LNCaP clone FGC (cell line): Measurements from ENCODE around the gene ACAP2.

Experiments used
- DNase-seq: peaks from one replicate; pipeline ENCODE4 v3.0.0-alpha.2; 2011; ENCODE audit warnings: low read depth
- H3K4me3 ChIP-seq: 2 replicates; pipeline ENCODE4 v1.5.1; 2011; ENCODE audit warnings: mild to moderate bottlenecking, low read depth, low read length, control low read depth
- CTCF ChIP-seq: IDR thresholded peaks from 2 replicates; pipeline ENCODE4 v1.5.1; 2012; ENCODE audit warnings: mild to moderate bottlenecking; ENCODE audit not compliant: control insufficient read depth, insufficient read depth; ENCODE audit errors: extremely low read depth

ACAP2 gene

GRCh38 chr3:195253923-195254432 lies 188.8 kb downstream of the ACAP2 start:
- no peak for TF ChIP-seq CTCF
- H3K4me3 ChIP-seq, result no peak overlapping the region
- DNase-seq, result no peak

GRCh38 chr3:195251336-195252065 lies 191.3 kb downstream of the ACAP2 start:
- DNase-seq, result no peak
- H3K4me3 ChIP-seq, result no peak overlapping the region
- no peak for TF ChIP-seq CTCF

GRCh38 chr3:195250473-195251251 lies 192.2 kb downstream of the ACAP2 start:
- no peak for TF ChIP-seq CTCF
- no peak overlapping the region for H3K4me3 ChIP-seq
- no peak for DNase-seq

- H3K4me3 ChIP-seq, result no peak overlapping the region
- DNase-seq, result no peak
- TF ChIP-seq CTCF, result no peak
Observed at GRCh38 chr3:195249858-195250464, 192.9 kb downstream of the ACAP2 start.

GRCh38 chr3:195249057-195249770 lies 193.6 kb downstream of the ACAP2 start:
- no peak overlapping the region for H3K4me3 ChIP-seq
- DNase-seq, result no peak
- no peak for TF ChIP-seq CTCF

GRCh38 chr3:195248281-195248680 lies 194.5 kb downstream of the ACAP2 start:
- DNase-seq, result no peak
- no peak for TF ChIP-seq CTCF
- H3K4me3 ChIP-seq, result no peak overlapping the region
